GM12878 (cell line): ENCODE results near the gene GABBR2. TPM values are rescaled to one million over a fixed set of nuclear protein-coding genes. Genes with fewer than 3 reads are reported as not detected.

ENCODE experiments used
- ATAC-seq: fragments of 200-7000 bp; cut with Tn5 transposase; 3 replicates; pipeline ENCODE4 v1.9.1; 2020; ENCODE audit warnings: mild to moderate bottlenecking, moderate library complexity
- BruUV-seq: library from RNA; stranded (reverse); fragments of 400-500 nt; replicated peaks from 2 replicates; lab custom pipeline; 2021; lab: Mats Ljungman, UMichigan
- CTCF ChIA-PET: fragments of 300-600 bp; sonication (Branson Sonifier 250); formaldehyde crosslinking; extraction: SDS; loops from one replicate; lab custom pipeline; 2021; ENCODE audit warnings: inconsistent platforms; lab: Yijun Ruan, JAX
- POLR2A ChIA-PET: fragments of 350-600 bp; formaldehyde crosslinking; extraction: SDS; loops from one replicate; lab custom pipeline; 2021; ENCODE audit warnings: inconsistent platforms; lab: Charles Lee
- RAD21 ChIA-PET: fragments of 300-600 bp; sonication (Branson Sonifier 250); formaldehyde crosslinking; loops from one replicate; lab custom pipeline; 2023; ENCODE audit warnings: antibody characterized with exemption; ENCODE audit not compliant: unreplicated experiment; lab: Charles Lee
- SMC1A ChIA-PET: fragments of 300-600 bp; sonication (Branson Sonifier 250); formaldehyde crosslinking; loops from one replicate; lab custom pipeline; 2023; ENCODE audit not compliant: unreplicated experiment, uncharacterized antibody; lab: Charles Lee
- DNase-seq: peaks from one replicate; pipeline ENCODE4 v3.0.0-alpha.2; 2011; ENCODE audit warnings: low read depth, low spot score
- FAIRE-seq: peaks from 3 replicates; lab custom pipeline; 2011; peaks lifted over from hg19 to GRCh38; lab: Jason Lieb, UNC
- H2AFZ ChIP-seq: 2 replicates; pipeline ENCODE4 v1.6.0; 2011; ENCODE audit warnings: low read depth, low read length, control low read depth; ENCODE audit not compliant: control insufficient read depth
- H3K27ac ChIP-seq: 2 replicates; pipeline ENCODE4 v1.5.1; 2011; ENCODE audit warnings: control low read depth; ENCODE audit not compliant: control insufficient read depth, insufficient read depth
- H3K27me3 ChIP-seq, 2 experiments: replicated peaks in 1 of 2; 2 replicates each; pipeline versions ENCODE4 v1.6.0 to v1.6.1; 2011; ENCODE audit warnings: low read length in 1 of 2; ENCODE audit not compliant: control insufficient read depth in 2 of 2, insufficient read depth in 2 of 2
- H3K36me3 ChIP-seq, 2 experiments: 2 replicates each; pipeline ENCODE4 v1.5.1; 2011; ENCODE audit warnings: low read length in 1 of 2; ENCODE audit not compliant: control insufficient read depth in 2 of 2, insufficient read depth in 2 of 2
- H3K4me1 ChIP-seq: 2 replicates; pipeline ENCODE4 v1.6.1; 2011; ENCODE audit warnings: mild to moderate bottlenecking, low read length, moderate library complexity, mixed read lengths; ENCODE audit not compliant: control insufficient read depth, insufficient read depth
- H3K4me2 ChIP-seq: 2 replicates; pipeline ENCODE4 v1.6.0; 2011; ENCODE audit warnings: control low read depth; ENCODE audit not compliant: control insufficient read depth, insufficient read depth
- H3K4me3 ChIP-seq: fragments of 200-600 bp; sonication (generic); 2 replicates; pipeline ENCODE4 v1.5.1; 2016
- H3K79me2 ChIP-seq: 2 replicates; pipeline ENCODE4 v1.6.0; 2011; ENCODE audit warnings: low read length; ENCODE audit not compliant: control insufficient read depth, insufficient read depth
- H3K9ac ChIP-seq: 2 replicates; pipeline ENCODE4 v1.8.0; 2011; ENCODE audit warnings: low read length, control low read depth, mixed read lengths; ENCODE audit not compliant: control insufficient read depth, insufficient read depth
- H3K9me3 ChIP-seq: replicated peaks from 3 replicates; pipeline ENCODE4 v1.5.1; 2011; ENCODE audit warnings: mild to moderate bottlenecking, low read length; ENCODE audit not compliant: control insufficient read depth, insufficient read depth
- H4K20me1 ChIP-seq: 2 replicates; pipeline ENCODE4 v1.6.0; 2011; ENCODE audit not compliant: control insufficient read depth, insufficient read depth
- CBX3 ChIP-seq: fragments of 200-600 bp; sonication (generic); IDR thresholded peaks from 2 replicates; pipeline ENCODE4 v1.6.1; 2016; ENCODE audit warnings: low read depth, borderline replicate concordance
- CHD2 ChIP-seq: IDR thresholded peaks from 2 replicates; pipeline ENCODE4 v1.6.1; 2011; ENCODE audit warnings: low read depth, low read length, improper control_type of control experiment, borderline replicate concordance
- DPF2 ChIP-seq: fragments of 450-650 bp; IDR thresholded peaks from 2 replicates; pipeline ENCODE4 v1.6.1; 2017; ENCODE audit warnings: mild to moderate bottlenecking
- ESRRA ChIP-seq: IDR thresholded peaks from 2 replicates; pipeline ENCODE4 v1.6.1; 2012; ENCODE audit warnings: mild to moderate bottlenecking, low read length, improper control_type of control experiment
- GATAD2B ChIP-seq: fragments of 450-650 bp; conservative IDR thresholded peaks from 2 replicates; pipeline ENCODE4 v1.6.1; 2017; ENCODE audit warnings: low read depth, mild to moderate bottlenecking, moderate library complexity
- MEF2A ChIP-seq: IDR thresholded peaks from 2 replicates; pipeline ENCODE4 v1.6.1; 2011; ENCODE audit warnings: low read depth, mild to moderate bottlenecking, low read length, moderate library complexity; ENCODE audit not compliant: insufficient read depth
- NR2C1 ChIP-seq: fragments of 450-650 bp; IDR thresholded peaks from 2 replicates; pipeline ENCODE4 v1.6.1; 2017; ENCODE audit warnings: antibody characterized with exemption, mild to moderate bottlenecking, moderate library complexity
- SMAD1 ChIP-seq: fragments of 450-650 bp; IDR thresholded peaks from 2 replicates; pipeline ENCODE4 v1.6.1; 2018; ENCODE audit warnings: mild to moderate bottlenecking, low read depth; ENCODE audit not compliant: partially characterized antibody
- SUZ12 ChIP-seq: fragments of 200-600 bp; sonication (generic); IDR thresholded peaks from one replicate; pipeline ENCODE4 v1.6.1; 2018; ENCODE audit warnings: antibody characterized with exemption, mild to moderate bottlenecking; ENCODE audit not compliant: unreplicated experiment
- ZBED1 ChIP-seq: IDR thresholded peaks from 2 replicates; pipeline ENCODE4 v1.6.1; 2016; ENCODE audit warnings: borderline replicate concordance
- ZBTB40 ChIP-seq: fragments of 450-650 bp; IDR thresholded peaks from 2 replicates; pipeline ENCODE4 v1.6.1; 2016; ENCODE audit warnings: mild to moderate bottlenecking, moderate library complexity, borderline replicate concordance
- WGBS: methylation state at CpG from one replicate; pipeline ENCODE4 v1.1.6; 2016; ENCODE audit warnings: low lambda C conversion rate; ENCODE audit not compliant: insufficient replicate concordance, insufficient coverage; ENCODE audit errors: missing lambda C conversion rate; 5-methylcytosine and 5-hydroxymethylcytosine counted together
- in situ Hi-C: fragments of 300-500 bp; cut with MboI; formaldehyde crosslinking; loops from 9 replicates; pipeline ENCODE4 v1.14.3; 2018; ENCODE audit warnings: mixed read lengths
- intact Hi-C: fragments of 100-400 bp; cut with micrococcal nuclease; formaldehyde crosslinking; loops from one replicate; pipeline ENCODE4 v1.14.2; 2022; ENCODE audit not compliant: unreplicated experiment
- polyA plus RNA-seq, 11 experiments: library from polyadenylated mRNA; depleted of rRNA in 4 of 11; unstranded in 6 of 11; stranded (reverse) in 5 of 11; fragments of >200 nt; fragmentation: Nextera tagmentation in 4 of 11; fragmentation: Illumina TruSeq in 1 of 11; extraction: Ambion mirVana in 4 of 11; extraction: Trizol in 1 of 11; gene quantifications; 1 replicate in 1 of 11; 2 replicates in 10 of 11; pipeline versions ENCODE4 v1.2.1 to v1.2.3, GENCODE V29; 2011 to 2016; ENCODE audit warnings: inconsistent platforms in 2 of 11, missing spikeins in 2 of 11, low read depth in 1 of 11
- total RNA-seq, 4 experiments: library from RNA; depleted of rRNA in 3 of 4; stranded (reverse); fragments of >200 nt in 3 of 4; fragmentation: Illumina TruSeq in 1 of 4; extraction: Trizol in 1 of 4; gene quantifications; 2 replicates each; pipeline versions ENCODE4 v1.2.1 to v1.2.3, GENCODE V29; 2013 to 2021

Gene GABBR2
- total and polyA plus RNA-seq, 10 of the 15 experiments (the other 5 are each of a cell fraction or from before 2014, with no cell fraction given): 0.02 to 2.2 (median 0.06) TPM; not detected in 2

GRCh38 chr9:98530275-98530674 lies 178.5 kb downstream of the GABBR2 start:
- ATAC-seq (no peak), DNase-seq (no peak)
- SMC1A ChIA-PET: no interaction called here
- Histone ChIP-seq H3K9me3 (no peaks in the 10 kb centered on the region), H3K27ac (no peak overlapping the region), H3K79me2 (no peaks in the 10 kb centered on the region), H3K36me3 (no peaks in the 10 kb centered on the region), H3K4me3 (no peak overlapping the region), H3K9ac (no peak overlapping the region), H2AFZ (no peak overlapping the region), H3K4me1 (no peaks in the 10 kb centered on the region)
- no TSS peak for BruUV-seq
- WGBS: 15% methylated on average over 8 of the region's 8 CpGs
- intact Hi-C loops (loop anchor here (10.0 kb wide), 1 partner anchor 215 kb away; no protein-coding TSS in a partner anchor), in situ Hi-C loops (loop anchor here (10.0 kb wide), 1 partner anchor 245 kb away; no protein-coding TSS in a partner anchor)
- RAD21 ChIA-PET: no interaction called here
- POLR2A ChIA-PET: no interaction called here
- CTCF ChIA-PET: no interaction called here
- no peak for TF ChIP-seq NR2C1
- no peak for TF ChIP-seq ESRRA
- TF ChIP-seq ZBTB40: no peak
- TF ChIP-seq GATAD2B: no peak
- no peak for TF ChIP-seq CHD2
- TF ChIP-seq DPF2: no peak
- no peak for TF ChIP-seq SMAD1
- TF ChIP-seq SUZ12: no peak
- TF ChIP-seq CBX3: no peak
- TF ChIP-seq ZBED1: no peak
- TF ChIP-seq MEF2A: no peak
- TF ChIP-seq, all 136 proteins: peak for 0
- no peak overlapping the region for H3K4me2 ChIP-seq
- peaks cover 2 to 8% of the 10 kb centered on the region in 2 experiments; a peak in 1 of 4 replicates for H3K27me3 ChIP-seq
- no peaks in the 10 kb centered on the region for H4K20me1 ChIP-seq
- FAIRE-seq: no peak
